Kasumi-1 (cell line): ENCODE data around the gene B4GALT2.

Source experiments
- DNase-seq, 2 experiments: peaks; one replicate each; lab custom pipeline; 2025; lab: John Stamatoyannopoulos, UW

Gene B4GALT2

DNA sequence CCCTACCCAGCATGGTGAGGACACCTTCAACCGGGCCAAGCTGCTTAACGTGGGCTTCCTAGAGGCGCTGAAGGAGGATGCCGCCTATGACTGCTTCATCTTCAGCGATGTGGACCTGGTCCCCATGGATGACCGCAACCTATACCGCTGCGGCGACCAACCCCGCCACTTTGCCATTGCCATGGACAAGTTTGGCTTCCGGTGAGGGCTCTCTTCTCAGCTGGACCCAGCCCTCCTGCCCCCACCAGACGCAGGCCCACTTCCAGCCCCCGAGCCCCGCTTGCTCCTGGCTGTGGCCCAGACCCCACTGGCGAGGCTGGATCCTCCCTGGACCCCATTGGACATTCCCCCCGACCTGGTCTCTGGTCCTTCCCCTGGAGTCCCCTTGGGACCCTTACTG, 5.8 kb downstream of the B4GALT2 start:
- no peak for DNase-seq

- DNase-seq, result no peak
These were observed 7.1 kb downstream of the B4GALT2 start for GRCh38 chr1:43985984-43986595.

GRCh38 chr1:43986712-43987111, 7.7 kb downstream of the B4GALT2 start:
- DNase-seq, result no peak

DNA sequence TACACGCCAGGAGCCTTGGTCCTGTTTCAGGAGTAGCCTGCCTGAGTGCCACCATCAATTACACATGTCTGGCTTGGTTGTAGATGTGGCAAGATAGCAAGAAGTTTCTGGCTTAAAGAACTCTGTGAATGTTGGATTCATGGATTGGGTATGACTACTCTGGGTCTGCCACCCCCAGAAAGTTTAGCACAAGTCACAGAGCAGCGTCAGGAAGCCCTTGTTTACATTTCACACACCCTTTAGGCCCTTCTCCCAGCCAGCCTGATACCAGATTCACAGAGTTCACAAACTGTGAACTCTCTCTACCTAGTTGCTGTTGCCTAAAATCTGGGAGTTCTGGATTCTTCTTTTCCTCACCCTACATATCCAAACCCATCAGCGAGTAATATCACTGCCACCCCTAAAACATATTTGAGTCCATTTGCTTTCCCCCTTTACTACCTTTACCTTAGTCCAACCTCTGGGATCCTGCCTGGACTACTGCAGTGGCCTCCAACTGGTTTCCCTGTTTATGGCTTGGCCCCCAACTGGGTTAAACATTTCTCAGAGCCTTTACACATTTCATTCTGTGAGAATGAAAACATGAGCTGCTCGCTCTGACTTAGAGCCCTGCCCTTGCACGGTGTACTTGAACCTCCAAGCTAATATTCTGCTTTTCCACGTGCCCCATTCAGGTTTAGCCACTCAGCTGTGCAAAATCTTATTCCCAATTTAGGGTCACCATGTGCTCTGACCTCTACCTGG, 8.3 kb downstream of the B4GALT2 start:
- DNase-seq, result no peak

- DNase-seq, result peak in 1 of 2 experiments; percentile 28
These were observed 11.5 kb downstream of the B4GALT2 start for GRCh38 chr1:43990271-43991199.

DNA sequence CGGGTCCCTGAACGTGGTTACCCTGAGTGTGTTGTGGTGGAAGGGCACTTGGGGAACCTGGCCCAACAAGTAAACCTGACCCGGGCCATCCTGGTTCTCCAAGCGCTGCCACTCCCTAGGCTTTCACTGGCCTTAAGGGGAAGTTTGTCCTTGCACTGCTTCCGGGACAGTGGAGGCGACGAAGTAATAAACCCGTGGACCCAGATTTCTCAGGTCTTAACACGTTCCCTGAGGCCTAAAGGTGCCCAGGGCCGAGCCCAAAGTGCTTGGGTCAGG, 12.1 kb downstream of the B4GALT2 start:
- no peak for DNase-seq

GRCh38 chr1:43991476-43992231, 12.6 kb downstream of the B4GALT2 start, which contains the start of gene CCDC24:
Gene CCDC24 (plus strand): TSS chr1:43991599. CDS start chr1:43991879, 280 bp downstream.
- peak; percentile 48 to 69 for DNase-seq

DNA sequence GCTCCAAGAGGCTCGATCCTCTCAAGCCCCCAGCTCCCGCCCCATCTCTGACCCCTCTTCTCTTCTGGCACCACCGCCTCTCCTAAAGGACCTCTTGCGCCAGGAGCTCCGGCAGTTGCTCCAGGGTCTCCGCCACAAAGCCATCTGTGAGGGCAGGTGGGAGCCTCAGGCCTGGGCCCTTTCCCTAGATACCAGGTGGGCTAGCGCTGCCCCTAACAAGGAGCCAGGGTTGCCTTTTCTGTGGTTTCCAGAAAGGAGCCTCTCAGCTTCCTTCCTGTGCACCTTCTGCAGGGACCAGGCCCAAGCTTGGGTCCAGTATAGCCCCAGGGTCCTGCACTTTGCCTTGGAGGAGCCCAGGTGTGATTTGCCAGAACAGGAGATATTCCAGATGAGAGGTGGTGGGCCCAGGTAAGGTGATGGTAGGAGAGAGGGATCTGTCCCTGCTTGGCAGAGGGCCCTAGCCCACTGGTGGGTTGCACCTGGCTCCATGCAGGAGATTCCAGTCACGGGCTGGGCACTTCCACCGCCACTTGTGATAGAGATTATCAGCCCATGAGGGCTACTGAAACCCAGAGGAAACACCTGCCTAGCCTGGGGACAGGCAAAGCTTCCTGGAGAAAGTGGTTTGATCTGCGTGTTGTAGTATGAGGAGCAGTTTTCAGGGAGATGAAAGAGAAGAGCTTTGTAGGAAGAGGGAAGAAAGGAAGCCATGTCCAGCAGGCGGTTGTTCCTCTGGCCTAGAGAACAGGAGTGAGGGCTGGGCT, 13.4 kb downstream of the B4GALT2 start:
- DNase-seq, result no peak

GRCh38 chr1:43993206-43993914, 14.3 kb downstream of the B4GALT2 start:
- DNase-seq, result no peak

GRCh38 chr1:43994071-43994470, 15.1 kb downstream of the B4GALT2 start:
- no peak for DNase-seq

DNA sequence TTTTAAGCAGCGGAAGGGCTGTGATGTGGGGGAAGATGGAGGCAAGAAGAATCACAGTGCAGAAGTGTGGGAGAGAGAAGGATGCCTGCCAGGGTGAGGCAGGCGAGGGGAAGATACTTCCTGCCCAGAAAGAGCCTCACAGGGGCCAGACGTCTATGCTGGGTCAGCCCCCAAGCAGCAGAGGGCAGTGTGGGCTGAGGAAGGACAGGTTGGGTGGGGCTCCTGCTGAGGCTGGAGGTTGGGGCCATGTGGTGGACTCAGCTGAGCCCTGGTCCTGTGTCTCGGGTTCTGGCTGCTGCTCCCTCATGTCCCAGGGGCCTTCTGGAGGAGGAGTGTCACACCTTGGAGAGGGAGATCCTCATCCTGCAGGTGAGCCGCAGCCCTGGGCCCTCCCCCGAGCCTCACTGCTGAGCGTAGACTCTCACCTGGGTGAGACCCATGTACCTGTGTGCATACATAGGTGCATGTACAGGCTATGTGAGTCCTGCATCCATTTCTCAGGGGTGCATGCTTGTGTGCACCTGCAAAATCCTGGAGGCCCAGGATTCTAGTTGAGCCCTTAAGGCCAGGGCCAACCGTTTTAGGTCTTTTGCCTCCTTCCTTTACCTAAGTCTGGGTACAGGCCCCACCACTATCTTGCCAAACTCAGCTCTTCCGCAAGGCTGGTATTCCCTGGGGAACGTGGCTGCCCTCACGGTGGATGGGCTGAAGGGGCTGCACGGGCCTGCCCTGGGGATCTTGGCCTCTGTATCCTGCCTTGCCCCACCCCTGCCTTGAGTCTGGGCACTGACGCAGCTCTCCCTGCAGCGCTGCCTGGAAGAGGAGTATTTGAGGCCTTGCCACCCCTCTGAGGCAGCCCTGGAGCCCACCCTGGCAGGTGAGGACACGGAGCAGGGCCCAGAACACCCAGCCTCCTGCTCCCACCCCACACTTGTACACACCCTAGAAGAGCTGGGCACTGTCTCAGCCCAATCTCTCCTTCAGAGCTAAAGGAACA, 16.1 kb downstream of the B4GALT2 start:
- peak; percentile 38 for DNase-seq

DNA sequence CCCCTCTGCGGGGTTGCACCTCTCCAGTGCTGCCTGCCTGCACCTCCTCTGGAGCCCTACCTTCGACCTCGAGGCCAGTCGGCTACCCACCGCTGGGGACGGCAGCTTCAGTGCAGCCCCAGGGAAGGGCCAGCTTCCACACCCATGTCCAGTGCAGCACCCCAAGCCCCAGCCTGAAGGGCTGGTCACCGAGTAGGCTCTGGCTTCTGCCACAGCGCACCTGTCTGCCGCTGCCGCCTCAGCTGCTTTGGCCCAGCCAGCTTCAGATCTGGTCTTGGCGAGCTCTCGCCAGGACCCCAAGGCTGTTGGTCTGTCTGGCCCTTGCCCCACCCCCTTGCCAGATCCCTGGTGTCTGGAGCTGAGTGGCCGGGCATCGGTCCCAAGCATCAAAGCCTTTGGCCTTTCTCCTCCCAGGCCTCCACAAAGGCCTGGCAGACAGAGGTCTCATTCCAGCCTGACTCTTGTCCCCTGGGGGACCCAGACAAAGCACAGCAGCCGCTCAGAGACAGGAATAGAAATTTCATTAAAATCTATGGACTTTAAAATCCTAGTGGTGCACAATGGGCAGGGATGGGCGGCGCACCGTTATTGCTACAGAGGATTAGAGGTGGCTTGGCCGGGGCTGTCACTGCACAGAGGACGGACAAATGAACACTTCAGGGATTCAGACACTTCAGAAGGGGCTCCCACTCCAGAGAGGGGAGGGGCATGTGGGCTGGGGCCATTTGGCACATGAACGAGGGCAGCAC, 17.1 kb downstream of the B4GALT2 start:
- no peak for DNase-seq

- DNase-seq, result no peak
These were observed 17.7 kb downstream of the B4GALT2 start for GRCh38 chr1:43996733-43997115.

DNA sequence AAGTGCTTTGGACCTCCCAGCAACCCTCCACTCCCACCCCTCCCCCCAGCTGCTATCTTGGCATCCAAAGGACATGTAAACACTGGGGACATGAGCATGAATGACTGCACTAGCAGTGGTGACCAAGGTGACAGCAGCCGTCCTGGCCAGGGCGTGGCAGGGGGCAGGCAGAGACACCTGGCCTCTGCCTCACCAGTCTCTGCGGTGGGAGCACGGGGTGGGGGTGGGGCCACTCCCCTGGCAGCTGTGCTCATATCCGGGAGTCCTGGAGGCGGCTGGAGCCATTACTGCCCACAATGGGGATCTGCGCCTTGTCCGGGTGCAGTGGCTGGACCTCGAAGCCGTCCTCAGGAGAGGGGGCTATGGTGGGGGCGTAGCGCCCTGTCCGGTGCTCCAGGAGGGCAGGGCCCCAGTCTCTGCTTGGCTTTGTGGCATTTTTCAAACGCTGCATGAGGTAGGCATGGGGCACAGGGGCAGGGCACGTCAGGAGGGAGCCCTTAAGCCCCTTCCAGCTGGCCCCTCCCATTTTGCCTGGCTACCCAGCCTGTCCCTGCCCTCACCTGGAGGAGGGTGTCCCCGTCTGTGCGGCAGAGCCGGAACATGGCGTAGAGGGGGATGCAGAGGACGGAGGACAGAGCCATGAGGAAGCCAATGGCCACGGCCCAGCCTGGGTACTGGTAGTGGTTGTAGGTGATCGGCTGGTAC, 18.4 kb downstream of the B4GALT2 start:
- no peak for DNase-seq

GRCh38 chr1:43998000-43998378, 19.0 kb downstream of the B4GALT2 start:
- DNase-seq, result no peak

- no peak for DNase-seq
These were observed 20.4 kb downstream of the B4GALT2 start for GRCh38 chr1:43999455-43999854.

DNA sequence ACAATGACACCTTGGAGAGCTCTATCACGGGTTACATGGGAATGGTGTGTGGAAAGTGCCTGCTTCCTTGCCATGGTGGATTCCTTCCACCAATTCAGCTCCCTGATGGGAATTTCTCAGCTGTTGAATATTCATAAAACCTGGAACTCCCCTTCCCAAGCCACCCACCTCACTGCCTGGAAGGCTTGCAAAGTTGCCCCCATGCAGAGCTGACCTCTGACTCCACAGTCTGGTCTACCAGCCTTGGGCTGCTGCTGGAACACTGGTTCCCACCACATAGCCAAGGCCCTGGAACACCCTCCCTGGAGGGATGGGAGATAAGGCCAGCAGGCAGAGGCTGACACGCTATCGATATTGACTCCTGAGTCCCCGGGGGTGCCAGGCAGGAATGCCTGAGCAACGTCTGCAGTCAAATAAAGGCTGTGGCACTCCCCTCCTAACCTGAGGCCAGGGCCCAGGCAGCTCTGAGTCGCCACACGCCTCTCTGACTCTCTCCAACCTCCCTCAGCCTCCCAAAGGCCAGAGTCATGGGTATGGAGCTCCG, 21.2 kb downstream of the B4GALT2 start:
- DNase-seq, result no peak

- DNase-seq, result no peak
These were observed 23.2 kb downstream of the B4GALT2 start for GRCh38 chr1:44002165-44002564.
